AG09319 (cell line): ENCODE results near the gene YY2.

Experiments used
- DNase-seq: peaks from one replicate; pipeline ENCODE4 v3.0.0-alpha.2; 2010; ENCODE audit warnings: low read depth; ENCODE audit errors: extremely low read depth
- TF ChIP-seq, protein P1 (sequence below): IDR thresholded peaks from 2 replicates; pipeline ENCODE4 v1.5.1; 2011; ENCODE audit warnings: low read depth, mild to moderate bottlenecking, inconsistent platforms, low read length, moderate library complexity

Gene YY2

DNA sequence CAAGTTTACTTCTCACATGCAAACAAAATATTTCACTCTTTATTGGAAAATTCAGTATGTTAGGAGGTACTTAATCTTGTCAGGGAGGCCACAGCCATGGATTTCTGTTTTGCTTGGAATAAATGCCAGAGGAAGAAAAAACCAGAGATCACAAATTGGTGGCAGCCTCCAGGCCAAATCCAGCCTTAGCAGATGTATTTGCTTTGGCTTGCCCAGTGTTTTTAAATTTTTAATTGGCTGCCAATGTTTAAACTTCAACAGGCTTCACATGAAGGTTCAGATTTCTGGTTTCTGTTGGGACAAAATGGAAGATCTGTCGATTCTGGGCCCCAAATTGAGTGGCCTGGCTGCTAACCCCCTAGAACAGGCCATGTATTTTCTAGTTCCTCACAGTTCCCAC lies 19.2 kb downstream of the YY2 start:
- no peak for DNase-seq
- TF ChIP-seq, protein P1, sequence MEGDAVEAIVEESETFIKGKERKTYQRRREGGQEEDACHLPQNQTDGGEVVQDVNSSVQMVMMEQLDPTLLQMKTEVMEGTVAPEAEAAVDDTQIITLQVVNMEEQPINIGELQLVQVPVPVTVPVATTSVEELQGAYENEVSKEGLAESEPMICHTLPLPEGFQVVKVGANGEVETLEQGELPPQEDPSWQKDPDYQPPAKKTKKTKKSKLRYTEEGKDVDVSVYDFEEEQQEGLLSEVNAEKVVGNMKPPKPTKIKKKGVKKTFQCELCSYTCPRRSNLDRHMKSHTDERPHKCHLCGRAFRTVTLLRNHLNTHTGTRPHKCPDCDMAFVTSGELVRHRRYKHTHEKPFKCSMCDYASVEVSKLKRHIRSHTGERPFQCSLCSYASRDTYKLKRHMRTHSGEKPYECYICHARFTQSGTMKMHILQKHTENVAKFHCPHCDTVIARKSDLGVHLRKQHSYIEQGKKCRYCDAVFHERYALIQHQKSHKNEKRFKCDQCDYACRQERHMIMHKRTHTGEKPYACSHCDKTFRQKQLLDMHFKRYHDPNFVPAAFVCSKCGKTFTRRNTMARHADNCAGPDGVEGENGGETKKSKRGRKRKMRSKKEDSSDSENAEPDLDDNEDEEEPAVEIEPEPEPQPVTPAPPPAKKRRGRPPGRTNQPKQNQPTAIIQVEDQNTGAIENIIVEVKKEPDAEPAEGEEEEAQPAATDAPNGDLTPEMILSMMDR = no peak

- TF ChIP-seq, protein P1 = no peak
- DNase-seq = no peak
Measured at GRCh38 chrX:21881881-21882574, 26.2 kb downstream of the YY2 start.

DNA sequence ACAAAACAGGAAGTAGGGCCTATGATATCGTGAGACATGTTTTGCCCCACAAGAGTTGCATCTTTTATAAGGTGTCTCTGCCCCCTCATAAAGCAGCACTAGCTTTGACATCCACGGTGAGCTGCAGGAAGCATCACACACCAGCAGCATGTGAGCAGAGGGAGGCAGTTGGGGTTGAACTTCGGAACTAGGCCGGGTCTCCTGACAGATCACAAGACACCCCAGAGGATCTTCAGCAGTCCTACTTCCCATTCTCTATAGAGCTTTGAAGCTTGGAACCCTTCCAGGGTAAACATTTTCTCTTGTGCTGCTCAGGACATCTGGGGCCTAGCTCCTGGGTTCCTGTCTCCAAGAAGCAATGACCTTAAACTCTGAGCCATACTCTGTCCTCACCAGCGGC lies 27.5 kb downstream of the YY2 start:
- TF ChIP-seq, protein P1 = no peak
- DNase-seq = no peak

DNA sequence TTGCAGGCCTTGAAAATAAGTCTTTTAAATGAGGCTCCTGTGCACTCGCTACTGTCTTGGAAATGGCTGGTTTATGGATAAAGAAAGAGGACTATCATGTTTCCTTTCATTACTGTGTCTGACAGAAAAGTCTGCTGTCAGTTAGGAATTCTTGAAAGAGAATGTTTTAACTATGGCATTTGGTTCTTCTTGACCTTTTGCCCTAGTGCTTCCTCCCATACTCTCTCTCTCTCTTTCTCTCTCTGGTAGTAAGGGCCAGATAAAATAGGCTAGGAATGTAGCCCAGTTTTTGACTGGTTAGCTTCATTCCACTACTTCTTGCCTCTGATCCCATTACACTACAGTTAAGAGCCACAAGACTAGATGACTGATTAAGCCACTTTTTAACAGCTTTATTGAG lies 29.8 kb downstream of the YY2 start:
- TF ChIP-seq, protein P1 = no peak
- no peak for DNase-seq

DNA sequence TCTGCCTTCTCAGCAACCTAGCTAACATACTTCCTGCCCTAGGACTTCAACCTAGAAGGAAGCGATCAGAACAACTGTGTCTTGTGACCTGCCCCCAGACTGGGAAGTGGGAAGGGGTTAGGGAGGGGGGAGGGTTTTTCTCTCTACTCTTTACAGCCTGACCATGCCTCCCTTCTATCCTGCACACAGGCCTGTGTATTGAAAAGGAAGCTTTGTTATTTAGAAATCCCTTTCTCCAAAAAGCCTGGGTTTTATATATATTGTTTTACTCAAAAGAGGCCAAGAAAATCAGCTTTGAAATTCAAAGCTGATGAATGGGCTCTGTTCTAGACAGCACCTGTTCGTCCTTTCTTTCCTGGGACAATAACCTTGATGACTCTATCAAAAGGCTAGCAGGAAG lies 49.5 kb downstream of the YY2 start:
- TF ChIP-seq, protein P1 = no peak
- DNase-seq = no peak

GRCh38 chrX:21905953-21906352 lies 50.2 kb downstream of the YY2 start:
- no peak for DNase-seq
- TF ChIP-seq, protein P1 = no peak

DNA sequence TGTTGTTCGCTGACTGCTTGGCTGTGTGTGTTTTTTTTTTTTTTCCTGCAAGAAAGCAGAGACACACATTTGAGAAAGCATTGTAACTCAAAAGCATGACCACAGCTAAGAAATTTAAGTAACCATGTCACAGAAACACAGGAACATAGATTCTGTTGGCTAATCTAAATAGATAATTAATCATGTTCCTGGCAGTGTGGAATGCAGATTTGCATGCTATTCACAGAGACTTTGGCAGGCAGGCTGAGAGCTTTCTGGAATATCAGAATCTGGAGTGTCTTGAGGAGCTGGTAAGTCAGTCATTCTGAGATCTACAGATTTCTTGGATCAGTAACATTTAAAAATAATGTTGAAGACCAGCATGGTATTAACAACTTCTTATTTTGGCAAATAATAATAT lies 51.5 kb downstream of the YY2 start:
- TF ChIP-seq, protein P1 = no peak
- DNase-seq = no peak
